Mammary epithelial cell (primary cell): ENCODE results near the gene ARHGEF19.
"Not testable (repeated sequence)": the region's sequence is repeated elsewhere in the genome, so short reads cannot be mapped to it uniquely, and the experiment has no call there.

Experiments
- CTCF ChIP-seq, 2 donors: IDR thresholded peaks in 1 of 2; conservative IDR thresholded peaks in 1 of 2; 2 replicates each; pipeline ENCODE4 v1.5.1; 2011 to 2012; ENCODE audit warnings: inconsistent platforms in 2 of 2, low read length in 2 of 2, mild to moderate bottlenecking in 2 of 2, control low read depth in 1 of 2, low read depth in 1 of 2; ENCODE audit not compliant: insufficient read depth in 1 of 2; ENCODE audit errors: extremely low read depth in 1 of 2
- EZH2 ChIP-seq: IDR thresholded peaks from 2 replicates; pipeline ENCODE4 v1.6.1; 2012; ENCODE audit warnings: low read length, inconsistent platforms, borderline replicate concordance

GRCh38 chr1:16163608-16164212, 48.7 kb downstream of the ARHGEF19 start:
- TF ChIP-seq CTCF (conservative IDR thresholded peaks at IDR 0.05 in 1 of 2, IDR thresholded peaks at IDR 0.05 in 1 of 2; ENCODE audit: extremely low read depth in 1 of 2, insufficient read depth in 1 of 2, low read depth in 1 of 2, low read length in 2 of 2); EZH2: not testable (repeated sequence)
